ENCODE measurements around the gene REST. TPM values are rescaled to one million over a fixed set of nuclear protein-coding genes. Genes with fewer than 3 reads are reported as not detected.

Gene REST
- total RNA-seq, 1 donor from 2014 or later = 24.1 TPM

DNA sequence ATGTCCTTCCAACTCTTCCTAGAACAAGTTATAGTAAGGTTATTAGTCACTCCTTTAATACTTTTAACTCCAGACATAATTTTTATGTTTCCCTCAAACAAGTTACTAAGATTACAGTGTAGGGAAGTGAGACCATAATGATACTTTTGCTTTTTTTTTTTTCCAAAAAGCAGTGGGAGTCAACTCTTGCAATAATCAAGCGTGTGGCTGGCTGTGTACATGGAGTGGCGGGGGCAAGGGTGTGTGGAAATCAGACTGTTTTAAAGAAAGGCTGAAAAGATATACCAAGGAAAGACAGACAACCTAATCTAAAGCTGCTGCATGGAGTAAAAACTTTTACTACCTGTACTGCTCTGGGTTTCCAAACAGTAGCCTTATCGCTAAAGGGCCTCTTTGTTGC lies 65.6 kb downstream of the REST start:
- DNase-seq = no peak
- no peak overlapping the region for H3K4me3 ChIP-seq
- no peak overlapping the region for H3K27ac ChIP-seq (replicated peaks)
- intact Hi-C loops (cut with micrococcal nuclease) = no loop called here
- peaks cover 33% of the 10 kb centered on the region for H3K4me1 ChIP-seq
- peaks cover 16% of the 10 kb centered on the region for H3K9me3 ChIP-seq (replicated peaks)
- peaks cover 61% of the 10 kb centered on the region for H3K36me3 ChIP-seq
- H3K27me3 ChIP-seq (ENCODE audit: low read depth) = no peaks in the 10 kb centered on the region
- TF ChIP-seq, protein P1, sequence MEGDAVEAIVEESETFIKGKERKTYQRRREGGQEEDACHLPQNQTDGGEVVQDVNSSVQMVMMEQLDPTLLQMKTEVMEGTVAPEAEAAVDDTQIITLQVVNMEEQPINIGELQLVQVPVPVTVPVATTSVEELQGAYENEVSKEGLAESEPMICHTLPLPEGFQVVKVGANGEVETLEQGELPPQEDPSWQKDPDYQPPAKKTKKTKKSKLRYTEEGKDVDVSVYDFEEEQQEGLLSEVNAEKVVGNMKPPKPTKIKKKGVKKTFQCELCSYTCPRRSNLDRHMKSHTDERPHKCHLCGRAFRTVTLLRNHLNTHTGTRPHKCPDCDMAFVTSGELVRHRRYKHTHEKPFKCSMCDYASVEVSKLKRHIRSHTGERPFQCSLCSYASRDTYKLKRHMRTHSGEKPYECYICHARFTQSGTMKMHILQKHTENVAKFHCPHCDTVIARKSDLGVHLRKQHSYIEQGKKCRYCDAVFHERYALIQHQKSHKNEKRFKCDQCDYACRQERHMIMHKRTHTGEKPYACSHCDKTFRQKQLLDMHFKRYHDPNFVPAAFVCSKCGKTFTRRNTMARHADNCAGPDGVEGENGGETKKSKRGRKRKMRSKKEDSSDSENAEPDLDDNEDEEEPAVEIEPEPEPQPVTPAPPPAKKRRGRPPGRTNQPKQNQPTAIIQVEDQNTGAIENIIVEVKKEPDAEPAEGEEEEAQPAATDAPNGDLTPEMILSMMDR (IDR thresholded peaks at IDR 0.05; ENCODE audit: borderline replicate concordance) = no peak

DNA sequence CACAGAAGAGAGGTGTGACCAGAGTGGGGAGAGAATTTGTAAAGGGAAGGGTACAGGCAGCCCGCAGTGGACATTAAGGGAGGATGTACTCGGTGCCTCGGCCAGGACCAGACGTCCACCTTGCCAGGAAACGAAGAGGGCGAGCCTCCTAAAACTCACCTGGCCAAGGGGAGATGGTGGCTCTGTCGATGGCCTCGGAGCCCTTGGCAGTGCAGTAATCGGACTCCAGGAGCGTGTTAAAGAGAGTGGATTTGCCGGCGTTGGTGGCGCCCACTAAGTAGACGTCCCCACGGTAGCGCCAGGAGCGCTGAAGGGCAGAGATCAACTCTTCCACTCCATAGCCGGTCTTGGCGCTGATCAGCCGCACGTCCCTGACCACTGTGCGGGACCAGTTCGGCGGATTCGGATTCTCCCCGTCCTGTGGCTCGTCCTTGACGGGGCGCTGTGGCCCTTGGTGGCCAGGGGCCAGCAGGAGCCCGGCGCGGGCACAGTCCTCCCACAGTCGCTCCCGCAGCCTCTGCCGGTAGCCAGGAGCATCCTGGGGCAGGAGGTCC lies 68.7 kb downstream of the REST start:
- intact Hi-C loops (cut with micrococcal nuclease) = no loop called here
- Histone ChIP-seq H3K4me3 (peak overlapping the region; percentile 96), H3K27ac (replicated peaks) (peak overlapping the region; percentile 93), H3K36me3 (peaks cover 30% of the 10 kb centered on the region), H3K9me3 (replicated peaks) (peaks cover 16% of the 10 kb centered on the region), H3K27me3 (ENCODE audit: low read depth) (no peaks in the 10 kb centered on the region), H3K4me1 (peaks cover 61% of the 10 kb centered on the region)
- no peak for DNase-seq
- TF ChIP-seq, protein P1 (IDR thresholded peaks at IDR 0.05; ENCODE audit: borderline replicate concordance) = no peak

DNA sequence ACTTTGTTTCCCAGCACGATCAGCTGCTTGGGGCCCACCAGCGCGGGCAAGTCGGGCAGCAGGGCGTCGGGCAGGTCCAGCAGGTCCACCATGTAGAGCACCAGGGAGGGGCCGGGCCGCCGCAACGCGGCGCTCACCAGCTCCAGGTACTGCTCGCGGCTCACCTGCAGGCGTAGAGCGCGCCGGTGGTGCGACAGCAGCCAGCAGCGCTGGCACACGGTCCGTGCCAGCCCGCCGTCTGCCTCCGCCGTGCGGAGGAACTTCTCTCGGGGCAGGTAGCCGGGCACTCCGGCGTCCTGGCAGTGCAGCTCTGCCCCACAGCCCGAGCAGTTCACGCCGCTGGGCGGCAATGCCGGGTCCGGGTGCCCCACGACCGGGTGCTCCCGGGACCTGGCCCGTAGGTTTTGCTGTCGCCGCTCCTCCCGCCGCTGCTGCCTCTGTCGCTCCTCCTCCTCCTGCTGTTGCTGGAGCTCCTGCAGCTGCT lies 69.2 kb downstream of the REST start:
- DNase-seq = peak; percentile 29
- TF ChIP-seq, protein P1 (IDR thresholded peaks at IDR 0.05; ENCODE audit: borderline replicate concordance) = no peak
- peak overlapping the region; percentile 96 for H3K4me3 ChIP-seq
- H3K4me1 ChIP-seq = peaks cover 67% of the 10 kb centered on the region
- intact Hi-C loops (cut with micrococcal nuclease) = no loop called here
- peaks cover 16% of the 10 kb centered on the region for H3K9me3 ChIP-seq (replicated peaks)
- H3K36me3 ChIP-seq = peaks cover 25% of the 10 kb centered on the region
- peak overlapping the region; percentile 93 for H3K27ac ChIP-seq (replicated peaks)
- H3K27me3 ChIP-seq (ENCODE audit: low read depth) = no peaks in the 10 kb centered on the region

DNA sequence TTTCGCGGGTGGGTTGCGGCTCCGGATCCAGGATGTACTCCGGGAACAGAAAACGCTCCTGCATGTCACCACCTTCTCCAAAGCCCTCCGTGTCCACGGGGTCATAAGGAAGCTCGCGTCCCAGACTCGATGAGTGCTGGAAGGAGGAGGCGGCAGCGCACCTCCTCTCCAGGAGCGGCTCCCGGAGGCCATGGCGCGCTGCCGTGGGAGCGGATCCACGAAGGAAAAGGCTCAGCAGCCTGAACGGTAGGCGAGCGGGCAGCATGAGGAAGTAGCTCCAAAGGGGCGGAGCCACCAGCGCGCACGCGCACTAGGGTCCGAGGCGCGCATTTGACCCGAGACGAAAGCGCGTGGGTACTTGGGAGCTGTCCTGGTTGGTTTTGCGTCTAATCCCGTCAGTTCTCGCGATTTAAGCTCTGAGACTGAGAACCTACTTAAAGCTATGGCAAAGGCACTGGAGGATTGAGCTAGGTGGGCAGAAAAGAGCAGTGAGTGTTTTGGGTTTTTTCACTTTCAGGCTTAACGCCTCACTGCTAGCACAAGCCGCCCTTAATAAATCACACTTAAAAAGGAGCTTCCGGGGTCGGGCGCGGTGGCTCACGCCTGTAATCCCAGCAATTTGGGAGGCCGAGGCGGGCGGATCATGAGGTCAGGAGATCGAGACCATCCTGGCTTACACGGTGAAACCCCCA lies 69.8 kb downstream of the REST start, which contains the start of gene NOA1:
Gene NOA1 (minus strand): TSS at position 286 of the 692 bp plus-strand sequence. CDS start 21 bp downstream, at position 265.
- Histone ChIP-seq H3K27ac (replicated peaks) (peak within 1 kb of the TSS; percentile 93), H3K9me3 (replicated peaks) (peaks cover 15% of the 10 kb centered on the region), H3K27me3 (ENCODE audit: low read depth) (no peaks in the 10 kb centered on the region), H3K36me3 (peaks cover 19% of the 10 kb centered on the region), H3K4me1 (peaks cover 72% of the 10 kb centered on the region), H3K4me3 (peak within 1 kb of the TSS; percentile 96)
- intact Hi-C loops (cut with micrococcal nuclease) = no loop called here
- DNase-seq = peak; percentile 99
- TF ChIP-seq, protein P1 (IDR thresholded peaks at IDR 0.05; ENCODE audit: borderline replicate concordance) = no peak

DNA sequence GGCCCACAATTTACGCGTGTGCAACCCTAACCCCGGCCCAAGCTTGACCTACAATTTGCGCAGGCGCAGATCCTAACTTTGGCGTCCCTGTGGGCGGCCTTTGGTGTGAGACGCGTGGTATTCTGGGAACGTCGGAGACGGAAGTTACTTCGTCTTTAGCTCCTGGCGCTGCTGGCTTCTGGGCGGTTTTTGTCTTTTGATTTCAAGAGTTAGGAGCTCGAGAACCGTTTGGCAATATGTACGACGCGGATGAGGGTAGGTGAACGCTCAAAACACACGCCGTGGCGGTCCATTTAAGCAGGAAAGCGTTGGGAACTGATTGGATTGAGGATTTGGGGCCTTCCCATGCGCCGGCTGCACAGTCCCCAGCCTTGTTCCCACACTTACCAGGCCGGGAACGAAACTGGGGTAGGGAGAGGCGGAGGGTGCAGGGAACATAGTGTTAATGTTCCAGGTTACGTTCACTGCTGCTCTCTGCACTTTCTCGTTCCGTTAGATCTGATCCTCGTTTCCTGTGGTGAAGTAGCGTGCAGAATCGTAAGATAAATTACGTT lies 71.1 kb downstream of the REST start, which contains the start of gene POLR2B:
Gene POLR2B (plus strand): TSS at position 147 of the 554 bp plus-strand sequence. CDS start 90 bp downstream, at position 237.
- Histone ChIP-seq H3K36me3 (peaks cover 6% of the 10 kb centered on the region), H3K9me3 (replicated peaks) (peaks cover 1% of the 10 kb centered on the region), H3K27ac (replicated peaks) (peak within 1 kb of the TSS; percentile 93), H3K4me3 (peak within 1 kb of the TSS; percentile 96), H3K27me3 (ENCODE audit: low read depth) (no peaks in the 10 kb centered on the region), H3K4me1 (peaks cover 85% of the 10 kb centered on the region)
- intact Hi-C loops (cut with micrococcal nuclease) = no loop called here
- DNase-seq = peak; percentile 95
- TF ChIP-seq, protein P1 (IDR thresholded peaks at IDR 0.05; ENCODE audit: borderline replicate concordance) = no peak

Measured in left ventricle myocardium inferior (tissue), 1 donor.